Tongue (tissue), 2 donors: Measurements from ENCODE around the gene AFF3. TPM values are rescaled to one million over a fixed set of nuclear protein-coding genes. Genes with fewer than 3 reads are reported as not detected.
"Not testable (repeated sequence)": the region's sequence is repeated elsewhere in the genome, so short reads cannot be mapped to it uniquely, and the experiment has no call there.

Source experiments
- DNase-seq: peaks from one replicate; pipeline ENCODE4 v3.0.0-alpha.2; 2015
- total RNA-seq: library from RNA; depleted of rRNA; stranded (reverse); fragments of >200 nt; gene quantifications from one replicate; pipeline ENCODE4 v1.2.3, GENCODE V29; 2014

Gene AFF3
- total RNA-seq, 1 donor from 2014 or later: 18.0 TPM

- no peak for DNase-seq
These were observed 358.1 kb downstream of the AFF3 start for GRCh38 chr2:99784282-99784681.

- no peak for DNase-seq
These were observed 362.1 kb downstream of the AFF3 start for GRCh38 chr2:99780276-99780675.

GRCh38 chr2:99779276-99779675, 363.1 kb downstream of the AFF3 start:
- DNase-seq: no peak

- DNase-seq: no peak
These were observed 364.6 kb downstream of the AFF3 start for GRCh38 chr2:99777656-99778290.

GRCh38 chr2:99776906-99777646, 365.3 kb downstream of the AFF3 start:
- DNase-seq: no peak

- no peak for DNase-seq
These were observed 366.0 kb downstream of the AFF3 start for GRCh38 chr2:99776206-99776905.

- DNase-seq: no peak
These were observed 366.8 kb downstream of the AFF3 start for GRCh38 chr2:99775585-99775984.

GRCh38 chr2:99773642-99774041, 368.7 kb downstream of the AFF3 start:
- not testable (repeated sequence) for DNase-seq

GRCh38 chr2:99772591-99773331, 369.6 kb downstream of the AFF3 start:
- no peak for DNase-seq

GRCh38 chr2:99771681-99772333, 370.6 kb downstream of the AFF3 start:
- no peak for DNase-seq

GRCh38 chr2:99770876-99771275, 371.5 kb downstream of the AFF3 start:
- DNase-seq: no peak

GRCh38 chr2:99765731-99766318, 376.6 kb downstream of the AFF3 start:
- no peak for DNase-seq

GRCh38 chr2:99763764-99764163, 378.6 kb downstream of the AFF3 start:
- DNase-seq: no peak

GRCh38 chr2:99762714-99763113, 379.7 kb downstream of the AFF3 start:
- no peak for DNase-seq

GRCh38 chr2:99757611-99758114, 384.7 kb downstream of the AFF3 start:
- DNase-seq: no peak

GRCh38 chr2:99756059-99756458, 386.3 kb downstream of the AFF3 start:
- no peak for DNase-seq

GRCh38 chr2:99754210-99754609, 388.2 kb downstream of the AFF3 start:
- no peak for DNase-seq

GRCh38 chr2:99753505-99753904, 388.9 kb downstream of the AFF3 start:
- DNase-seq: no peak

GRCh38 chr2:99748344-99748743, 394.0 kb downstream of the AFF3 start:
- no peak for DNase-seq

GRCh38 chr2:99747842-99748241, 394.5 kb downstream of the AFF3 start:
- DNase-seq: no peak

- DNase-seq: no peak
These were observed 399.2 kb downstream of the AFF3 start for GRCh38 chr2:99743146-99743545.

- no peak for DNase-seq
These were observed 404.9 kb downstream of the AFF3 start for GRCh38 chr2:99737537-99737936.
